HL-60 (cell line): ENCODE data around the gene FGFR4.

Source experiments
- CTCF ChIP-seq: IDR thresholded peaks from one replicate; pipeline ENCODE4 v1.5.1; 2011; ENCODE audit warnings: low read length, control low read depth, inconsistent platforms; ENCODE audit not compliant: insufficient read depth
- GABPA ChIP-seq: IDR thresholded peaks from 2 replicates; pipeline ENCODE4 v1.6.1; 2012; ENCODE audit warnings: low read depth
- POLR2AphosphoS5 ChIP-seq: IDR thresholded peaks from 2 replicates; pipeline ENCODE4 v1.6.1; 2012; ENCODE audit warnings: low read depth
- REST ChIP-seq: IDR thresholded peaks from 2 replicates; pipeline ENCODE4 v1.6.1; 2012; ENCODE audit warnings: low read depth; ENCODE audit not compliant: insufficient replicate concordance
- SPI1 ChIP-seq: IDR thresholded peaks from 2 replicates; pipeline ENCODE4 v1.6.1; 2012; ENCODE audit warnings: low read depth, mild to moderate bottlenecking, borderline replicate concordance

- no peak for TF ChIP-seq CTCF
- TF ChIP-seq REST = no peak
- TF ChIP-seq POLR2AphosphoS5 = no peak
- TF ChIP-seq SPI1 = no peak
- no peak for TF ChIP-seq GABPA
These were observed 19.2 kb upstream of the FGFR4 start for GRCh38 chr5:177067503-177067902.
